Mesenteric fat pad (tissue), 1 donor: ENCODE data around the gene LAMB3. TPM values are rescaled to one million over a fixed set of nuclear protein-coding genes. Genes with fewer than 3 reads are reported as not detected.
A peak's percentile ranks its signal among the peaks of the same experiment; 100 is the strongest.
"Not testable (repeated sequence)": the region's sequence is repeated elsewhere in the genome, so short reads cannot be mapped to it uniquely, and the experiment has no call there.

ENCODE experiments used
- DNase-seq: peaks from one replicate; pipeline ENCODE4 v3.0.0-alpha.2; 2020; ENCODE audit warnings: low spot score
- long read RNA-seq: library from polyadenylated mRNA; unstranded; transcript quantifications from one replicate; pipeline ENCODE4 v2.0.0, GENCODE V29; 2020
- total RNA-seq: library from RNA; stranded (reverse); fragmentation: NEBNext Ultra II Directional; extraction: Animal tissue kit (Norgen Biotek cat#: 25700); gene quantifications from one replicate; pipeline ENCODE4 v1.2.1, GENCODE V29; 2021
- donor health status: DM: yes; HTN: yes; CAD: no.

Gene LAMB3
- 35.6 TPM for total RNA-seq
- long read RNA-seq, full-length matches to known transcripts = 8 of 59 reads
- long read RNA-seq, partial matches to known transcripts = 41 of 59 reads
- long read RNA-seq, other reads (novel, unspliced or antisense) = 10 of 59 reads

DNA sequence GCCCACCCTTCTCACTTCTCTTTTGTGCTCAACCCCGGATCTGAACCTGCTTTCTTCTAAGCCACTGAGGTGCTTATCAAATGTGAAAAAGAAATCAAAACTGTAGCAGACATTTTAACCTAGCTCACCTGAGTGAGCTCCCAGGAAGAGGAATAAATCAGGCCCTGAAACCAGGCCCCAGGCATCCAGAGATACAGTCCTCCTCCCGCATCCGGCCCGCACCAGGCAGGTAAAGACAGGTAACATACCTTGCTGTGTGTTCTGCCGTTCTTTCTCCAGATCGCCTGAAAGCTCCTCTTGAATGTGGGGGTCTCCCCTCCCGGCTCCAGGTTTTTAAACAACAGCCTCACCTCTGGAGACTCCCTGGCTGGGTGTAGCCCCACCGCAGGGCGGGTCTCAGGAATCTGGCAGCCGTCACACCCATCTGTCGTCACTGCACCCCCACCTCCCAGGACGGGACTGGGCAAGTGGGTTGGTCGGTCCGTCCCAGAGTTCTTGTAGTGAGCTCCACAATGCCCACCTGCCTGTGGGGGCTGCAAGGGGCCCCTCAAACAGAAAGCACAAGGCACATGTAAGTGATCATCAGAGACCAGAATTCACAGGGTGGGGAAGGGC is at the start of gene LAMB3:
LAMB3 (minus strand) TSS at position 305 of the 615 bp plus-strand sequence. CDS start 1,481 bp downstream, outside the sequence.
- no peak for DNase-seq

DNA sequence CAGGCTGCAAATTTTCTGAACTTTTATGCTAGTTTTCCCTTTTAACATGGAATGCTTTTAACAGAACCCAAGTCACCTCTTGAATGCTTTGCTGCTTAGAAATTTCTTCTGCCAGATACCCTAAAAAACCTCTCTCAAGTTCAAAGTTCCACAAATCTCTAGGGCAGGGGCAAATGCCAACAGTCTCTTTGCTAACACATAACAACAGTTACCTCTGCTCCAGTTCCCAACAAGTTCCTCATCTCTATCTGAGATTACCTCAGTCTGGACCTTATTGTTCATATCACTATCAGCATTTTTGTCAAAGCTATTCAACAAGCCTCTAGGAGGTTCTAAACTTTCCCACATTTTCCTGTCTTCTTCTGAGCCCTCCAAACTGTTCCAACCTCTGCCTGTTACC is 48.5 kb upstream of the LAMB3 start:
- DNase-seq = not testable (repeated sequence)

DNA sequence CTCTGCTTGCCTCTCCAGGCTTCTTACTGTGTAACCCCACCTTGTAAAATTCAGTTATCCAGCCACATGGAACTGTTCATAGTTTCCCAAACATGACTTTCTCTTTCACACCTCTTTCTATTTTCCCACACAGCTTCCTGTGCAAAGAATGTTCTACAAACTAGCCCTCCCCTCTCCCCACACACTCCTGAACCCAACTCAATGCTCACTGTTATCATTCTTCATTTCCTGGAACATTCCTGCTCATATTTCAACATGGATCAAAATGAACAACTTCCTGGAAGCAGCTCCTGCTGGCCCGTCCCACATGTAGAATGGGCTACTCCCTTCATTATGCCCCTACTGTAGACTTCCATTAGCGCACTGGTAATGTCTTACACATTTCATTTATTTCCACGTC is 44.9 kb upstream of the LAMB3 start:
- DNase-seq = no peak

DNA sequence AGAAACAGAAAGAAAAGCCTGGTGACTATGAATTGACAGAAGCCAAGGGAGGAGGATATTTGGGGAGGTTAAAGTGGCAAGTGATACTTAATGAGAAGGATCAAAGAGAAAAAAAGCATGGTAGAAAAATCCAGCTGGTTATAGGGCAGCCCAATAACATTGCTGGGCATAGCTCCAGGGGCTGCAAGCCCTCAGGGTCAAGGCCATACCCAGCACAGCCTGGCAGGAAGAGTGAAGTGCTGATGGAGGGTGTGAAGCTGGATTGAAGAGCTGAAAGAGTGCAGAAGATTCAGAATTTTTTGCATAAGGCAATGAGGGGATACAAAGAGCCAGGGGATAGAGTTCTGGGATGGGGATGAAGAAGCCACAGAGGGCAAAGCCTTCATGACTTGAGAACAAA is 44.4 kb upstream of the LAMB3 start:
- no peak for DNase-seq

DNA sequence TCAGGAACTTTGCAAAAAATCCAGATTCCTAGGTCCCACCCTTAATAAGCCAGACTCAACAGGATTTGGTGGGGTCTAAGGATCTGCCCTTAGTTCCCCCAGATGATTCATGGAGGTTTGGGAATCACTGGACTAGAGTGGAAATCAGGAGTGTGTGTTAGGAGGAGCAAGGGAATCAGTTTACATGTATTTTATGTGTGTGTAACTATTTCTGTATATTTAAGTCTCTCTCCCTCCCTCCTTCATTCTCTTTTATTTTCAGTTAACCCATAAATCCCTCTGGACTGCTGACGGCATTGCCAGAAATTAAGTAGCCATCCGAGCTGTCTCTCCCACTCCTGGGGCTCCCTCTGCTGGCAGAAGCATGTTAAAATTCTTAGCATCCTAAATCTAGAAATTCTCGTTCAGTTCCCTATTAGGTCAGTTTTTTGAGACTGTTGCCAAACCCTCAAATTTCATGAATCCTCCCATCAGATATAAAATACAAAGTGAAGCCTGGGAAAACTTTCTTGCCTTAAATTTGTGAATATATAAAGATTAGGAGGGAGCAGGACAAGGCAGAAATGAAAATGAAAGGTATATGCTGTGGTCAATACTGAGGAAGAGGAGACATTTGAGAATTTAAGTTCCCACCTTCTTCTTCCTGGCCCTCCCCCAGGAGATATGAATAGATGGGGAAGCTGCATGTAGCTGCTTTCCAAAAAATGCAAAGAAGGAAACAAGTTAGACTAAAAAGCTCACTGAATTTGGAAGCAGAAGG is 40.7 kb upstream of the LAMB3 start:
- DNase-seq = no peak

DNA sequence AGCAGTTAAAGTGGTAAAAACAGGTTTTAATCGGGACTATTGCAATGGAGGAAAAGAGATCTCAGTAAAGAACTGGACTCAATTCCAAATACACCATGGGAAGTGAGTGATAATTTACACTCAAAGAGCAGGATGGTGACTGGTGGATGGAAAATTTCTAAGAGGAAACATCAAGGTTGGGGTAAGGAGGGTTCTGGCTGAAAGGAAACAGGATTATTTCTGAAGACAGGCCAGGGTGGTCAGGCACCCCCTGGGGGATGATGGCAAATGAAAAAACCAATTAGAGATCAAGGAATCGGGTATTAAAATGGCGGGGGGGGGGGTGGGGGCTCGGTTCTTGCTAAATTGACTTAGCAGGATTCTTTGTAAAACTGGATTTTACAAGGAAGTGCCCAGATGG is 40.1 kb upstream of the LAMB3 start:
- no peak for DNase-seq

DNA sequence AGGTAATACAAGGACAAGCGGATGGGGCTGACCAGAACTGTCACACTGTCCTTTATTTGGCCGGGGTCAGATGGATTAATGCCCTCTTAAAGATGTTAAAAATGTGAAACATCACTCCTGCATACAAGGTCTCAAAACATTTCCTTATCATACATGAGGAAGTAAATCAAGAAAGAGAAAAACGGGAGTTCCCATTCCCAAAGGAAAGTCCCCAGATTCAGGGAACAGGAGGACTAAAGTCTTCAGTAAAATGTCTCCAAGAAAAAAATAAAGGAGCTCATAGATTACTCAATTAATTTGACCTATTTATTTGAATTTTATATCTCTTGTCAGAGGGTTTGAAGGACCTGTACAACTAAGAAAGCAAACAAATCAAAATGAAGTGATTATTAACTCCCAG is 39.0 kb upstream of the LAMB3 start:
- DNase-seq = no peak

DNA sequence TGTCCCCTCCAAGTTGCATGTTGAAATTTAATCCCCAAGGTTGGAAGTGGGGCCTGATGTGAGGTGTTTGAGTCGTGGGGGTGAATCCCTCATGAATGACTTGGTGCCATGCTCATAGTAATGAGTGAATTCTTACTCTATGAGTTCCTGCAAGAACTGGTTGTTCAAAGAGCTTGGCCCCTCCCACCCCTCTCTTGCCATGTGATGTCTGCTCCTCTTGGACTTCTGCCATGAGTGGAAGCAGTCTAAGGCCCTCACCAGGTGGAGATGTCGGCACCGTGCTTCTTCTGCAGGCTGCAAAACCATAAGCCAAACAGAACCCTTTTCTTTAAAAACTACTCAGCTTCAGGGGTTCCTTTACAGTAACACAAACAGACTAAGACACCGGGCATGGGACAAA is 37.3 kb upstream of the LAMB3 start:
- no peak for DNase-seq

DNA sequence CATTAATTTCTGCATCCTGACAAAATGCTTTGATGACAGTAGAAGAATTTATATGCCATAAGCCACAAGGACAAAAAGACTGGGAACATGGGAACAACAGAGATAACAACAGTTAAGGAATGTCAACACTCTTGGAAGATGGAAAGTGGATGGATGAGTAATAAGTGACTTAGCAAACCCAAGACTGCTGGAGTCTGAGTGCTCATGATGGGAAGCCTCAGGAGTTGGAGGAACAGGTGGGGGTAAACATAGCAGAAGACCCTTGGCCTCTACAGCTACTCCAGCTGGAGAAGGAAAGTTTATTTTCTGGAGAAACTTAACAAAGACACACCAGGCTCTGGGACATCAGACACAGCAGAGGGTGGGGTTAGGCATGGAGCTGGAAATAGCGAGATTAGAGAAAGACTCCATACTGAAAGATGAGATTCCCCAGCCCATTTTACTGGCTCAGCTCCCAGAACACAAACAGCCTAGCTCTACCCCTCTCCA is 36.6 kb upstream of the LAMB3 start:
- no peak for DNase-seq

DNA sequence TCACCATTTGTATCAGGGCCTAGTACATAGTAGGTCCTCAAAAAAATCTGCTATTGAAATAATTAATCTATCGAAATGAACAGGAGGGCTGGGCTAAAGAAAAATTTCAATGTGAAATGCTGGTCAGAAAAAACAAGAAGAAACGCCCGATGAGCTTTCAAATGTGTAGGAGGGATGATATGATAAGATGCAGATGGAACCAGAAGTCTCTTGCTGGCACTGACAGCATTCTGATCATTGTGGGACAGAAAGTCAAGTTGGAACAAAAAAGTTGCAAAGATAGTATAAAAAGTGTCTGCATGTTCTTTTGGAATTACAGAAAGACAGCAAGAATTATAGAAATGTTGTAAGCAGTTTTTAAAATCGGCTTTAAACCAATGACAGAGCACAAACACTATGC is 34.1 kb upstream of the LAMB3 start:
- no peak for DNase-seq

DNA sequence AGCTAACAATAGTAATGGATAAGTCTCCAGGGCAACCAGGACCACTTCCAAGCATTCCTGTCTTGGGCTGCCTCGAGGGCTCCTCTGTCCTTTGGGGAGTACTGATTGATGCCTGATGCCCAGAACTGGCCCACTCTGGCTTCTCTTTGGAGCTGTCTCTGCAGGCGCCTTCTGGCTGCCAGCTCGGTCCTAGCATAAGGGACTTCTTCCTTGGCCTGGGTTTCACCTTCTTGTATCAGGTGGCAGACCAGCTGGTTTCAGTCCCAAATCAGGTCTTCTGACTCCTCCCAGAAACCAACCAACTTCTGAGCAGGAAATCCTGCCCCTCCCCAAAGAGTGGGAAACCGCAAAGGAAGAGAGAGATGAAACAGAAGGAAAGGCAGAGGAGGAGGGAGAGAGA is 33.6 kb upstream of the LAMB3 start:
- no peak for DNase-seq

DNA sequence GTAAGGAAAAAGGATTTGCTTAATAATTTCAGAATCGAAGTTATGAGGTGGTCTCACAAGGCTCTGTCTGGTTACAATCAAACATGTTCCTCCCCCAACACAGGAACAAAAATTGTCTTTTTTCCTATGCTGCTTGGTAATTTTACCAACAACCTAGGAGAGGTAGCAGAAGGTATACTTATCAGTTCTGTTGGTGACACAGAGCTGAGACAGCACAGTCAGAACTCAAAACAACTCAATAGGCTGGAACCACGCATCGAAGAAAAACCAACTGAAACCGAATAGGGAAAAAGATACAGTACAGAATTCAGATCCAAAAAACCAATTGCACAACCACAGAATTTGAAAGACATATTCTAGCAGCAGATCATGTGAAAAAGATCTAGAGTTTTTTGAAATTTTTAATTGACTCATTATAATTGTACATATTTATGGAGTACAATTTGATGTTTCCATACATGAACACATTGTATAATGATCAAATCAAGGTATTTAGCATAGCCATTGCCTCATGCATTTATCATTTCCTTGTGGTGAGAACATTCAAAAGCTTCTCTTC is 26.8 kb upstream of the LAMB3 start:
- no peak for DNase-seq

DNA sequence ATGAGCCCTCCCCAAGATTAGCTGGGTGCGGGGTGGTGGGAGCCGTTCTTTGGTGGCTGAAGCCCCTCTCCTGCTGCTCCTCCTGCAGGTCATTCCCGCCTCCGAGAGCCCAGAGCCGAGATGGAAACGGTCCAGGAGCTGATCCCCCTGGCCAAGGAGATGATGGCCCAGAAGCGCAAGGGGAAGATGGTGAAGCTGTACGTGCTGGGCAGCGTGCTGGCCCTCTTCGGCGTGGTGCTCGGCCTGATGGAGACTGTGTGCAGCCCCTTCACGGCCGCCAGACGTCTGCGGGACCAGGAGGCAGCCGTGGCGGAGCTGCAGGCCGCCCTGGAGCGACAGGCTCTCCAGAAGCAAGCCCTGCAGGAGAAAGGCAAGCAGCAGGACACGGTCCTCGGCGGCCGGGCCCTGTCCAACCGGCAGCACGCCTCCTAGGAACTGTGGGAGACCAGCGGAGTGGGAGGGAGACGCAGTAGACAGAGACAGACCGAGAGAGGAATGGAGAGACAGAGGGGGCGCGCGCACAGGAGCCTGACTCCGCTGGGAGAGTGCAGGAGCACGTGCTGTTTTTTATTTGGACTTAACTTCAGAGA is 23.4 kb upstream of the LAMB3 start:
- DNase-seq = no peak

DNA sequence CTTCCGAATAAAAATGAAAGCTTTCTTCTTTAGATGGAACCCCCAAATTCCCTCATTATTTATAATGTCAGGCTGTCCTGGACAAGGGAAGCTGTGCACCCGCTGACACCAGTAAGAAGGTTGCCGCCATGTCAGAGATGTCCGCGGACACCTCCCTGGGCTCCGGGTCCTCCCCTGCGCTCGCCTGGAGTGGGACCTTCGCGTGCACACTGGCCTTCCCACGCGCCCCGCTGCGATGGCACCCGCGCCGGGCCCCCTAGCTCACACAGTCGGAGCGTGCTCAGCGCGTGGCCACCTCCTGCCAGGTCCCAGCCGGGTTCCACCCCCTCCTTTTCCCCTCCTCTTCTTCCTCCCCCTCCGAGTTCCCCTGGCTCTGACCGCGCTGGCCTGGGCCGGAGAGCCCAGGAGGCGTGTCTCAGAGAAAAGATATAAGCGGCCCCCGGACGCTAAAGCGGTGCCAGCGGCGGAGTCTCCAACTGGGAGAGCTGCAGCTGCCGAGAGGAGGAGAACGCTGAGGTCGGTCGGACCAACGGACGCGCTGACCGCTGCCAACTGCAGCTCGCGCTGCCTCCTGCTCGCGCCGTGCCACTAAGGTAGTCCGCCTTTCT is 22.8 kb upstream of the LAMB3 start, which contains the start of gene G0S2:
G0S2 (plus strand) TSS at position 456 of the 608 bp plus-strand sequence. CDS start 273 bp downstream, outside the sequence.
- peak; percentile 92 for DNase-seq

DNA sequence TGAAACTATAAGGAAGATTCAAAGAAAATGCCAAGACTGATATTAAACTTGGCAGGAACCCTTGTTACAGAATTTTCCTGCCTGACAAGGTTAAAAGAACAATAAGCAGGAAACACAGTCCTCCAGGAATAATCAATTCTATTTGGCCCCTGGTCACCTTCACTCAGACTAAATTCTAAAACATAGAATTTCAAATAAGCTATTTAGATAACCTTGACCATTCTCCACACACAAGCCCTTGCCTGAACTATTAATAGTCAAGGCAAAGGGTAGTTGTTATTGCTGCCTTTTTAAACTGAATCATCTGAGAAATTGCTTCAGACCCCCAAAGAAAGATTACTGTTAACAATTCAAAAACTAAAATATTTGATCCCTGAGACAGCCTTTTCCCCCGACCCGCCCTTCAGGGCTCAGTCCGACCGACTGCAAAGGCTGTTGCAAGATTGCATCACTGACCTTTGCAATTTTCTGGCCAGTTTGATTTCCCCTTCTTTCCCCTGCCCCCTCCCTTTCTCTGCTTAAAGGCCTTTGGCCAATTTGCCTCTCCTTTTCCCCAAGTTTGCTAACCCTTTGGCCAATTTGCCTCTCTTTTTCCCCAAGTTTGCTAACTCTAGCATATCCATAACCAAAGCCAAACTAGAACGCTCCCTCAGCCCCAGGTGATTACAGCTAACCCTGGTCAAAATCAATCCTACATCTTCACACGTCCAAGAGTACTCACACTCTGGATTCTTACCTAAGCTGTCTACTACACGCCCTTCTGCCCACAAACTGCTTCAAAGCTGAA is 21.6 kb upstream of the LAMB3 start:
- DNase-seq = no peak

DNA sequence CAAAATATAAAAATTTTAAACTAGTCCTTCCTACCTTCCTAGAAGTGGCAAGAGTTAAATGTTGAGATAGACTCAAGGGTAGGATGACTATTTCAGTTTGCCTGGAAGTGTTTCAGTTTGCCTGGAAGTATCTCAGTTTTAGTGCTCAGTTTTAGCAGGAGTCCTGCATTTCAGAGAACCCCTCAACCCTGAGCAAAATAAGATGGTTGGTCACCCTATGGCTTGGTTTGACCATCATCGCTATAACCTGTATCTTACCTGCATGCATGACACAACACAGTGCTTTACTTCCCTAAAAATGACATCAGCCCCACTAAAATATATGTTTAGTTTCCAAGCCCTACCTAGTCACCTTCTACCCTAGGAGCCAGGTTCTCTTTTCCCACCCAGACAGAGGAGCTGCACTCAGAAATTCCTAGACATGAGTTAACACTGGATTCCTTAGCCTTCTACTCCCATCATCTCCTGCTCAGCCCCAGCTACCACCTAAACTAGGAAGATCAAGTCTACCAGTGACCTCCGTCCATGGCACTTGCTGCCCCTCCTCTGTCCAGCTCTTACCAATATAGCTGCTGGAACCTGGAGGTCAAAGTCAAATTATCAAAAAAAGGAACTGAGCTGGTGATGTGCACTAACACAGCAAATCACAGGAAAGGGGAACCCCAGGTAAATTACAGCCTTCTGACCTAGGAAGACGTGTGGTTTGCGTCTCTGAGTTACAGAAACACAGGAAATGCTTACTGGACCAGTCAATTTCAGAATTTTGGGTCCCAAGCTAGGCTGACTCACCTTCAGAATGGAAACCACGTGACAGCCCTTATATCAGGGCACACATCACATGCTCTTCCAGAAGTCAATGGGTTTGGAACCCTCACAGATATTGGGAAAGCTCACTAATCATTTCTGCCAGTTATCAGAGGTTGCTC is 20.7 kb upstream of the LAMB3 start:
- no peak for DNase-seq

DNA sequence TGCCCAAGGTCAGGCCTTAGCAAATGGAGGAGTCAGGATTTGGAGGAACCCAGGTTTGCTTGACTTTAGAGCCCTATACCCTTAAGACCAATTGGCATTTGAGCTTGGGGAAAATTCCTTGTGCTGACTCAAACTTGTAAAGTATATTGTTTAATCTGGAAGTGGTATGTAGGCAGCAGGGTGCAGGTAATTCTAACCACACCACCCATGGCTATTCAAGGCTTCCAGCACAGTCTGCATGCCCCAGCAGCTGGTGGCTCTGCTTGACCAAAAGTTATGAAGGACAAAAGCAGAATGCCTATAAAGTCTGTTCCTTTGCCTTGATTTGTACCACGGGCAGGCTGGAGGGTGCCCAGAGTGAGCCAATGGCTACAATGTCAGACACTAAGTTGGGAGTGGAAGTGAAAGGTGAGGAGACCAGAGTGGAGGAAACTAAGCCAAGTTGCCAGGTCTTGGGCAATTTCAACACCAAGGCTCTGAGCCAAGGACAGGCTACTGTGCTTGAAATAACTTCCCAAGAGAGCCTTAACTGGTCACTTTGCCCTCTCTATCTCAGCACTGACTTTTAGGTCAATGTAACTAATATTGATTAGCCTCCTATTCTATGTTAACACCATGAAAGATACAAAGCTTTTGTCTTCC is 18.3 kb upstream of the LAMB3 start:
- no peak for DNase-seq

DNA sequence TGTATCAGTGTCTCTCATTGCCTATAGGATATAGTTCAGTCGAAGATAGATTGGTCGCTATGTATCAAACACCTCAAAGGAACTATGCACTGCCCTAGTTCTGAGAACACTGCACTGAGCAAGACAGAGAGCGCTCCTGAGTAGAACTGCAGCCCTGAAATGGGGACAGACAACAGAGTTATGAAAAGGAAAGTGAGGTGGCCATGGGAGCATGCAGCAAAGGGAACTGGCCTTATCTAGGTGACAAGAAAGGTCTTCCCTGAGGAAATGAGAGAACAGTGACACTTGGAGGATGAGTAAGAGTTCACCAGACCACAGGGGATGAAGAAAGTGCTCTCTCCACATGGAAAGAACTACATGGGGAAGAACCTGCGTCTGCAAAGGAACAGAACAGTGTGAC is 15.5 kb upstream of the LAMB3 start:
- no peak for DNase-seq

DNA sequence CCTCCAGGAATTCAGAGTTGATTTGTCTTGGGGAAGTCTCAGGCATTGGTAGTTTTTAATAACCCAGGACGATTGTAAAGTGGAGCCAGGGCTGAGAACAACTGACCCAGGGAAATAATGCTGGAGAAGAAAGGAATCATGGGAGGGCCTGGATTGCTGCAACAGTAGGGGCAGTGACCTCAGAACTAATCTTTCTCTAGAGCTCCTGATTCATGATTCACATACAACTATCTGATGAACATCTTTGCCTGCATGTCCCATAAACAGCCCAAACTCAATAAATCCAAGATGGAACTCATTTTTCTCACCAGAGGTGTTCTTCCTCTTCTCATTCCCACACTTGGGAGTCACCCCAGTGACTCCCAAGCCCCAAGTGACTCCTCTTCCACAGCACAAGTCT is 14.9 kb upstream of the LAMB3 start:
- no peak for DNase-seq
